ENCODE measurements around the gene ADAMTS12. TPM values are rescaled to one million over a fixed set of nuclear protein-coding genes. Genes with fewer than 3 reads are reported as not detected.

The ADAMTS12 gene
- total RNA-seq, 1 donor from 2014 or later: 32.1 TPM

DNA sequence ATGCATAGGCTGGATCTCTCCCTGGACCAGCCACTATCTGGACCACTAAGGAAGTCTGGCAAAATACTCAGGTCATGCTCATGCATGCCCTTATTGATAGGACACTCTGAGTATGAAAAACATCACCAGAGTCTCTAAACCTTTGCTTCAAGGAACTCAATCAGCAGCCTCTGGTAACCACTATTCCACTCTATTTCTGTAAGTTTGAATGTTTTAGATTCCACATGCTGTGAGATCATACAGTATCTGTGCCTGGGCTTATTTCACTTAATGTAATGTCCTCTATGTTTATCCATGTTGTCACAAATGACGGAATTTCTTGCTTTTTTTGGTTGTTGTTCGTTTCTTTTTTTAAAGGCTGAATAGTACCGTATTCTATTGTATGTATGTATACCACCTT, 382.8 kb downstream of the ADAMTS12 start:
- H3K36me3 Mint-ChIP-seq: no peaks in the 10 kb centered on the region
- H3K27ac Mint-ChIP-seq: no peak overlapping the region
- no peak for DNase-seq (ENCODE audit: extremely low spot score, unreplicated experiment)
- no peaks in the 10 kb centered on the region for H3K27me3 Mint-ChIP-seq
- H3K9me3 Mint-ChIP-seq: no peaks in the 10 kb centered on the region
- no peak for TF ChIP-seq CTCF (conservative IDR thresholded peaks at IDR 0.05)
- H3K4me3 Mint-ChIP-seq: no peak overlapping the region
- no peaks in the 10 kb centered on the region for H3K4me1 Mint-ChIP-seq (ENCODE audit: unreplicated experiment)

DNA sequence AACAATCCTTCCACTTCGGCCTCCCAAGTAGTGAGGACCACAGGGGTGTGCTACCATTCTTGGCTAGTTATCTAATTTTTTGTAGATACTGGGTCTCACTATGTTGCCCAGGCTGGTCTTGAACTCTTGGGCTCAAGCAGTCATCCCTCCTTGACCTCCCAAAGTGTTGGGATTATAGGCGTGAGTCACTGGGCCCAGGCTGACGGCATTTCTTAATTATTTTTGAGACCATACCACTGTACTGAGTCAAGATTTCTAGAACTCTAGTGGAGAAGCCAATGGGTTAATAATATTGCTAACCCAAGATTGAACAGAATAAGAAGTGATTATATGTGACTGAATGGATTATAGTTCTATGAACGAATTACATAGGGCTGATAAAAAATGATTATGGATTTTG, 384.4 kb downstream of the ADAMTS12 start:
- Mint-ChIP-seq H3K4me3 (no peak overlapping the region), H3K36me3 (no peaks in the 10 kb centered on the region), H3K9me3 (no peaks in the 10 kb centered on the region), H3K4me1 (ENCODE audit: unreplicated experiment) (no peaks in the 10 kb centered on the region), H3K27ac (no peak overlapping the region), H3K27me3 (no peaks in the 10 kb centered on the region)
- TF ChIP-seq CTCF (conservative IDR thresholded peaks at IDR 0.05): no peak
- no peak for DNase-seq (ENCODE audit: extremely low spot score, unreplicated experiment)

- H3K4me3 Mint-ChIP-seq: no peak overlapping the region
- H3K9me3 Mint-ChIP-seq: no peaks in the 10 kb centered on the region
- H3K36me3 Mint-ChIP-seq: no peaks in the 10 kb centered on the region
- no peaks in the 10 kb centered on the region for H3K4me1 Mint-ChIP-seq (ENCODE audit: unreplicated experiment)
- H3K27me3 Mint-ChIP-seq: no peaks in the 10 kb centered on the region
- H3K27ac Mint-ChIP-seq: no peak overlapping the region
- no peak for DNase-seq (ENCODE audit: extremely low spot score, unreplicated experiment)
- no peak for TF ChIP-seq CTCF (conservative IDR thresholded peaks at IDR 0.05)
Observed at GRCh38 chr5:33504570-33504969, 387.2 kb downstream of the ADAMTS12 start.

DNA sequence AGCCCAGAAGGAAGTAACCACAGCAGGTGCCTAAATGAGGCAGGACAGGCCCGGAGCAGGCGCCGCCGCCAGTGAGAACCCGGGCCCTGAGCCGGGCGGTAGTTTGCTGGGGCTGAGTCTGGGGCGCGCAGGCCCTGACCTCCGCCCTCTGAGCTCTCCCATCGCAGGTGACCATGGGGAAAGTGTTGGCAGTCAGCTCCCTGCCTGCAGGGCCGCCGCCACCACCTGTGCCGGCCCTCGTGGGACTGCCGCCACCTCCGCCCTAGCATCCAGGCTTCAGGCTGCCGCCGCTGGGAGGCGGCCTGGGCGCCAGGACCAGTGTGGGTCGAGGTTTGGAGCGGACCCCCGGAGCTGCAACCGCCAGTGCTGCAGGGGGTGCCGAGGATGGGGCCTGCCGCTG, 389.9 kb downstream of the ADAMTS12 start:
- Mint-ChIP-seq H3K27ac (no peak overlapping the region), H3K4me1 (ENCODE audit: unreplicated experiment) (no peaks in the 10 kb centered on the region), H3K36me3 (no peaks in the 10 kb centered on the region), H3K9me3 (no peaks in the 10 kb centered on the region), H3K4me3 (no peak overlapping the region), H3K27me3 (no peaks in the 10 kb centered on the region)
- no peak for DNase-seq (ENCODE audit: extremely low spot score, unreplicated experiment)
- TF ChIP-seq CTCF (conservative IDR thresholded peaks at IDR 0.05): no peak

DNA sequence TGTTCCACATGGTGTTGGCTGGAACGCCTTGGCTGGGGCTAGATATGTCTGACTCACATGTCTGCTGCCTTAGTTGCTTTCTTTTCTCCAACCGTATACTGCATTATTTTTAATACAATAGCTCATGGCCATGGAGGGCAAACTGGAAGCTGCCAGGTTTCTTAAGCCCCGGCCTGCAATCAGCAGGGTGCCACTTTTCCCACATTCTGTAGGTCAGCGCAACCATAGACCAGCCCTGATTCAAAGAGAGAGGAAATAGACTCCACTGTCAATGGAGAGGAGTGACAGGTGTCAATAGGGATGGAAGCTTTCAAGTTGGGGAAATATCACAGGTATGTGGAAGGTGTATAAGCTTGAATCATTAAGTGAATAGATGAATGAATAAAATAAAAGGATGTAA, 390.5 kb downstream of the ADAMTS12 start:
- no peaks in the 10 kb centered on the region for H3K9me3 Mint-ChIP-seq
- no peaks in the 10 kb centered on the region for H3K4me1 Mint-ChIP-seq (ENCODE audit: unreplicated experiment)
- TF ChIP-seq CTCF (conservative IDR thresholded peaks at IDR 0.05): no peak
- H3K27ac Mint-ChIP-seq: no peak overlapping the region
- no peak overlapping the region for H3K4me3 Mint-ChIP-seq
- no peak for DNase-seq (ENCODE audit: extremely low spot score, unreplicated experiment)
- H3K27me3 Mint-ChIP-seq: no peaks in the 10 kb centered on the region
- H3K36me3 Mint-ChIP-seq: no peaks in the 10 kb centered on the region

DNA sequence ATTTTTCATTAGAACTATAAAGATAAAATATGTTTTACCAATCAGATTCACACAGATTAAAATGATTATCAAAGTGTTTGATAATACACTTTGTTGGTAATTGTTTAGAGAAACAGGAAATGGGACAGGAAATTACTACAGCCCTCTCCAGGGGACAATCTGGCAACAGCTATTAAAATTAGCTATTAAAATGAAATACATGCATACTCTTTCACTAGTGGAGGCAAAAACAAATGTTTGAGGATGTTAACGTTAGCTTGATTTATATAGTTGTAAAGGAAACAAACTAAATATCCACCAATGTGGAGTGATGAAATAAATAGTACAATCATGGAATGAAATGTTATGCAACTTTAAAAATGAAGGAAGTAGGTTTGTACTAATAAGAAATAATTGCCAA, 397.3 kb downstream of the ADAMTS12 start:
- no peaks in the 10 kb centered on the region for H3K36me3 Mint-ChIP-seq
- TF ChIP-seq CTCF (conservative IDR thresholded peaks at IDR 0.05): no peak

More for the DNA sequence above, 397.3 kb downstream of the ADAMTS12 start:
- H3K4me1 Mint-ChIP-seq (ENCODE audit: unreplicated experiment): no peaks in the 10 kb centered on the region
- H3K27ac Mint-ChIP-seq: no peak overlapping the region
- no peaks in the 10 kb centered on the region for H3K9me3 Mint-ChIP-seq
- no peaks in the 10 kb centered on the region for H3K27me3 Mint-ChIP-seq
- no peak for DNase-seq (ENCODE audit: extremely low spot score, unreplicated experiment)
- H3K4me3 Mint-ChIP-seq: no peak overlapping the region

Data from type B pancreatic cell (in vitro differentiated cells).